GM18505 (cell line): Measurements from ENCODE around the gene KRTAP1-1.
"Not testable (repeated sequence)": the region's sequence is repeated elsewhere in the genome, so short reads cannot be mapped to it uniquely, and the experiment has no call there.

Source experiments
- ATAC-seq: cut with Tn5 transposase; IDR thresholded peaks from one replicate; pipeline ENCODE4 v1.9.1; 2021; ENCODE audit not compliant: unreplicated experiment
- POLR2A ChIP-seq: IDR thresholded peaks from 4 replicates; pipeline ENCODE4 v1.6.1; 2011; ENCODE audit warnings: borderline replicate concordance; ENCODE audit not compliant: insufficient read depth, insufficient read length; ENCODE audit errors: extremely low read depth

KRTAP1-1 gene

GRCh38 chr17:41040783-41041571, at the start of gene KRTAP1-1:
TSS of gene KRTAP1-1 (minus strand) at chr17:41041450. CDS start at chr17:41041397, 53 bp downstream.
- not testable (repeated sequence) for ATAC-seq

DNA sequence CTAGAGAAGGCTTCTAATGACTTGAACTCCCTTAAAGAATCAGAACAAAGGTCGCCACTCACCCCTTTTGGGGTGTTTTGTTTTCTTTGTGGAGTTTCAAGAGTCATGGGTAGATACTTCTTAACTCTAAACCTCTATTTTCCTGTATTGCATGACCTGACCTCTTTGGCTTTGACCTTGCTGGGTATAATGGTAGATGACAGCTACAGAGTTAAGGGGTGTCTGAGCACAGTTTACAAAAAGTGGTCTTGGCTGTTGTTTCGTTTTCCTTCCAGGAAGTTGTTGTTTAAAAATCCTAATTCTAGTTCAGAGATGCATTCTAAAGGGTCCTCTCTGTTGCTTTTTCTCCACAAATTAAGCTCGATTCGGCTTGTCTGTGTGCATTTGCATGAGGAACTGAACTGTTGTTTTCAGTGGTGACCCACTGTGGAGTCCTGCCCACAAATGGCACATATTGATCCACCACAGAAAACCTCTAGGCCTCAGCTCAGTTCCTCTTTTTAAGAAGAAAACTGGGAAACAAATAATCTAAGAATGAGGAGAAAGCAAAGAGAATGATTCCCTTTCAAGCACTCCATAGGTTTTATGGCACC, 47.6 kb upstream of the KRTAP1-1 start:
- ATAC-seq: not testable (repeated sequence)

GRCh38 chr17:41084100-41084856, 43.0 kb upstream of the KRTAP1-1 start, which contains the start of gene KRTAP4-7:
TSS of gene KRTAP4-7 (plus strand) at chr17:41084150. CDS start at chr17:41084207, 57 bp downstream.
- ATAC-seq: not testable (repeated sequence)

GRCh38 chr17:41083427-41083826, 42.2 kb upstream of the KRTAP1-1 start:
- not testable (repeated sequence) for ATAC-seq

GRCh38 chr17:41082626-41083025, 41.4 kb upstream of the KRTAP1-1 start:
- ATAC-seq: no peak
- TF ChIP-seq POLR2A: no peak

GRCh38 chr17:41076788-41077187, 35.5 kb upstream of the KRTAP1-1 start:
- ATAC-seq: no peak
- TF ChIP-seq POLR2A: no peak

- no peak for TF ChIP-seq POLR2A
These were observed 32.4 kb upstream of the KRTAP1-1 start for GRCh38 chr17:41073676-41074075.

DNA sequence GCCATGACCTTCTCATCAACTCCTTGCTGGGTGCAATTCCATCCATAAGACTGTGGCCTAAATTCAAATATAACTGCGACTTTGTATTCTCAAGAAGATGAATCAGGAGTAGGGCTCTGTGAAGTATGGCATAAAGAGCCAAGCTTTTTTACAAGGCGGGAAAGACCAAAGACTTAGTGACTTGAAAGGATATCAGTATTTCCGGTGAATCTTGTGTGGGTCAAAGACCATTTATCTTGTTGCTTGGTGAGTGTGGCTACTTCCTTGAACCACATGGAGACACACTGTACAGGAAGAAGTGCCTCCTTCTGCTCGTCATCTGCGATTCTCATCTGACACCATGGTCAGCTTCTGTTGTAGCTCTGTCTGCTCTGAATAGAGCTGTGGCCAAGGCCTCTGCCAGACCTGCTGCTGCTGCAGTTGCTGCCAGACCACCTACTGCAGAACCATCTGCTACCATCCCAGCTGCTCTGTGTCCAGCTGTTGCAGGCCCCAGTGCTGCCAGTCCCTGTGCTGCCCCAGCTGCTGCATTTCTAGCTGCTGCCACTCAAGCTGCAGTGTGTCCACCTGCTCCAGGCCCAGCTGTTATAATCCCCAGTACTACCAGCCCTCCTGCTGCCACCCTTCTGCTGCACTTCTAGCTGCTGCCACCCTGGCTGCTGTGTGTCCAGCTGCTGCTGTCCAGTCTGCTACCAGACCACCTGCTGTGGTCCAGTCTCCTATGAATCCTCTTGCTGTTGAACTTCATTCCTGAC, 30.5 kb upstream of the KRTAP1-1 start:
- ATAC-seq: no peak
- TF ChIP-seq POLR2A: no peak

More at GRCh38 chr17:41073676-41074075, 32.4 kb upstream of the KRTAP1-1 start:
- no peak for ATAC-seq

- no peak for TF ChIP-seq POLR2A
These were observed 27.8 kb upstream of the KRTAP1-1 start for GRCh38 chr17:41069031-41069430.

GRCh38 chr17:41067281-41067680, 26.0 kb upstream of the KRTAP1-1 start:
- TF ChIP-seq POLR2A: no peak
- no peak for ATAC-seq

More at GRCh38 chr17:41069031-41069430, 27.8 kb upstream of the KRTAP1-1 start:
- no peak for ATAC-seq

GRCh38 chr17:41065829-41066624, 24.8 kb upstream of the KRTAP1-1 start, which contains the start of gene KRTAP2-4:
TSS of gene KRTAP2-4 (minus strand) at chr17:41065879. CDS start at chr17:41065845, 34 bp downstream.
- ATAC-seq: no peak

GRCh38 chr17:41065016-41065689, 23.9 kb upstream of the KRTAP1-1 start:
- ATAC-seq: not testable (repeated sequence)

More at GRCh38 chr17:41065829-41066624, 24.8 kb upstream of the KRTAP1-1 start, which contains the start of gene KRTAP2-4:
- TF ChIP-seq POLR2A: no peak
